Astrocyte (in vitro differentiated cells and primary cell): ENCODE data around the gene OSBP2. TPM values are rescaled to one million over a fixed set of nuclear protein-coding genes. Genes with fewer than 3 reads are reported as not detected.

Experiments used
- DNase-seq: peaks from one replicate; pipeline ENCODE4 v3.0.0-alpha.2; 2010; ENCODE audit warnings: low read depth
- FAIRE-seq: peaks from 2 replicates; lab custom pipeline; 2011; peaks lifted over from hg19 to GRCh38; lab: Jason Lieb, UNC
- H2AFZ ChIP-seq: 2 replicates; pipeline ENCODE4 v1.6.0; 2012; ENCODE audit warnings: low read depth, low read length, inconsistent platforms
- H3K27ac ChIP-seq: 2 replicates; pipeline ENCODE4 v1.5.1; 2011; ENCODE audit warnings: low read depth, low read length, inconsistent platforms
- H3K27me3 ChIP-seq: 2 replicates; pipeline ENCODE4 v1.6.0; 2011; ENCODE audit warnings: low read length, inconsistent platforms; ENCODE audit not compliant: insufficient read depth
- H3K36me3 ChIP-seq: 2 replicates; pipeline ENCODE4 v1.5.1; 2011; ENCODE audit warnings: low read length, inconsistent platforms; ENCODE audit not compliant: insufficient read depth
- H3K4me1 ChIP-seq: 2 replicates; pipeline ENCODE4 v1.5.1; 2011; ENCODE audit warnings: low read length, inconsistent platforms; ENCODE audit not compliant: insufficient read depth
- H3K4me2 ChIP-seq: 2 replicates; pipeline ENCODE4 v1.6.0; 2012; ENCODE audit warnings: low read length, inconsistent platforms
- H3K4me3 ChIP-seq: 2 replicates; pipeline ENCODE4 v1.5.1; 2011; ENCODE audit warnings: low read depth, mild to moderate bottlenecking, low read length, inconsistent platforms; ENCODE audit not compliant: insufficient read depth
- H3K79me2 ChIP-seq: 2 replicates; pipeline ENCODE4 v1.6.0; 2012; ENCODE audit warnings: mild to moderate bottlenecking, low read length, inconsistent platforms; ENCODE audit not compliant: insufficient read depth
- H3K9ac ChIP-seq: 2 replicates; pipeline ENCODE4 v1.6.0; 2012; ENCODE audit warnings: mild to moderate bottlenecking, low read length, inconsistent platforms
- H3K9me3 ChIP-seq: 2 replicates; pipeline ENCODE4 v1.5.1; 2012; ENCODE audit warnings: low read depth, mild to moderate bottlenecking, low read length, inconsistent platforms; ENCODE audit not compliant: insufficient read depth
- H4K20me1 ChIP-seq: 2 replicates; pipeline ENCODE4 v1.6.0; 2012; ENCODE audit warnings: low read length, inconsistent platforms; ENCODE audit not compliant: insufficient read depth
- H3K27ac Mint-ChIP-seq: one replicate; pipeline ENCODE4 v1.8.0; 2021; ENCODE audit warnings: mild to moderate bottlenecking, mixed read lengths; ENCODE audit not compliant: unreplicated experiment
- H3K27me3 Mint-ChIP-seq: one replicate; pipeline ENCODE4 v1.8.0; 2021; ENCODE audit warnings: low read depth, mixed read lengths; ENCODE audit not compliant: unreplicated experiment
- H3K36me3 Mint-ChIP-seq: one replicate; pipeline ENCODE4 v1.8.0; 2021; ENCODE audit warnings: low read depth, mixed read lengths; ENCODE audit not compliant: unreplicated experiment
- H3K4me1 Mint-ChIP-seq: one replicate; pipeline ENCODE4 v1.8.0; 2021; ENCODE audit warnings: low read depth, mixed read lengths; ENCODE audit not compliant: unreplicated experiment
- H3K4me3 Mint-ChIP-seq: one replicate; pipeline ENCODE4 v1.8.0; 2021; ENCODE audit warnings: mild to moderate bottlenecking, moderate library complexity, mixed read lengths; ENCODE audit not compliant: unreplicated experiment
- H3K9me3 Mint-ChIP-seq: one replicate; pipeline ENCODE4 v1.8.0; 2021; ENCODE audit warnings: mild to moderate bottlenecking, mixed read lengths; ENCODE audit not compliant: unreplicated experiment
- EZH2 ChIP-seq: IDR thresholded peaks from 2 replicates; pipeline ENCODE4 v1.6.1; 2012; ENCODE audit warnings: mild to moderate bottlenecking, low read length, inconsistent platforms; ENCODE audit not compliant: insufficient read depth
- total RNA-seq: library from RNA; stranded (reverse); gene quantifications from 2 replicates; pipeline ENCODE4 v1.2.1, GENCODE V29; 2021
- TF ChIP-seq, protein P1 (sequence below): IDR thresholded peaks from 2 replicates; pipeline ENCODE4 v1.5.1; 2011; ENCODE audit warnings: low read depth, mild to moderate bottlenecking, inconsistent platforms, low read length, moderate library complexity; ENCODE audit not compliant: insufficient read depth

OSBP2 gene
- total RNA-seq, 1 donor from 2014 or later: 0.48 TPM

DNA sequence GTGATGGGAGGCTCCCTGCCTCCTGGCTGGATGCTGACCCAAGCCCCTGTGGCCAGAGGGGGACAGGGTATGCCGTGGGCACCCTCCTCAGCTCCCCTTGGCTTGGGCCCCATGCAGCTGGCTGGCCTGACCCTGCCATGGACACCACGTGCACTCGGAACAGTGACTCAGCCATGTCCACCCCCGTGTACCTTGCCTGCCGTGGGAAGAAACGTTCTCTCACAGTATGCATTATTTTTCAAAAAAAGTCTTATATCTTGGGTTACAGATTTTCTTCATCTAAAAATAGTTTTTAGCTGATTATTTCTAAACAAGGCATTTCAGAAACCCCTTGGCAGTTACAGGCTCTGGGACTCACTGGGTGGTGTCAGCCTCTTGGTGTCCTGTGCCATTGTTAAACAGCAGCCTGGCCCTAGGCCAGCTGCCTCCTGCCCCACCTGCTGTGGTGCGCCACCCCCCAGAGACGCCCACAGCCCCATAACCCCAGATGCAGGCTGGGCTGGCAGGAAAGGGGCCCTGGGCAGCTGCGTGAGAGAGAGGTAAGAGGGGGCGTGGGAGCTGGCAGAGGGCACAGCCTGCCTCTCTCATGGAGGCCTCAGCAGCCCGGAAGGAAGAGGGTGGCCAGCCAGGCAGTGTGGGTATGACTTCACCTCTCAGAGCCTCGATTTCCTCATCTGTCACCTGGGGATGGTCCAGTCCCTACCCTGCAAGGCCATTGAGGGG, 174.2 kb downstream of the OSBP2 start:
- Histone ChIP-seq H4K20me1 (no peaks in the 10 kb centered on the region), H3K4me3 (no peak overlapping the region), H2AFZ (peak overlapping the region; percentile 34), H3K27ac (peak overlapping the region; percentile 1), H3K36me3 (no peaks in the 10 kb centered on the region), H3K4me1 (peaks cover 5% of the 10 kb centered on the region), H3K9me3 (no peaks in the 10 kb centered on the region), H3K9ac (peak overlapping the region; percentile 39), H3K4me2 (peak overlapping the region; percentile 26), H3K79me2 (no peaks in the 10 kb centered on the region), H3K27me3 (no peaks in the 10 kb centered on the region)
- Mint-ChIP-seq H3K36me3 (no peaks in the 10 kb centered on the region), H3K9me3 (no peaks in the 10 kb centered on the region), H3K4me1 (peaks cover 9% of the 10 kb centered on the region), H3K27ac (no peak overlapping the region), H3K27me3 (peaks cover 21% of the 10 kb centered on the region), H3K4me3 (no peak overlapping the region)
- FAIRE-seq (no peak), DNase-seq (peak; percentile 43)
- TF ChIP-seq, protein P1, sequence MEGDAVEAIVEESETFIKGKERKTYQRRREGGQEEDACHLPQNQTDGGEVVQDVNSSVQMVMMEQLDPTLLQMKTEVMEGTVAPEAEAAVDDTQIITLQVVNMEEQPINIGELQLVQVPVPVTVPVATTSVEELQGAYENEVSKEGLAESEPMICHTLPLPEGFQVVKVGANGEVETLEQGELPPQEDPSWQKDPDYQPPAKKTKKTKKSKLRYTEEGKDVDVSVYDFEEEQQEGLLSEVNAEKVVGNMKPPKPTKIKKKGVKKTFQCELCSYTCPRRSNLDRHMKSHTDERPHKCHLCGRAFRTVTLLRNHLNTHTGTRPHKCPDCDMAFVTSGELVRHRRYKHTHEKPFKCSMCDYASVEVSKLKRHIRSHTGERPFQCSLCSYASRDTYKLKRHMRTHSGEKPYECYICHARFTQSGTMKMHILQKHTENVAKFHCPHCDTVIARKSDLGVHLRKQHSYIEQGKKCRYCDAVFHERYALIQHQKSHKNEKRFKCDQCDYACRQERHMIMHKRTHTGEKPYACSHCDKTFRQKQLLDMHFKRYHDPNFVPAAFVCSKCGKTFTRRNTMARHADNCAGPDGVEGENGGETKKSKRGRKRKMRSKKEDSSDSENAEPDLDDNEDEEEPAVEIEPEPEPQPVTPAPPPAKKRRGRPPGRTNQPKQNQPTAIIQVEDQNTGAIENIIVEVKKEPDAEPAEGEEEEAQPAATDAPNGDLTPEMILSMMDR: no peak
- no peak for TF ChIP-seq EZH2

DNA sequence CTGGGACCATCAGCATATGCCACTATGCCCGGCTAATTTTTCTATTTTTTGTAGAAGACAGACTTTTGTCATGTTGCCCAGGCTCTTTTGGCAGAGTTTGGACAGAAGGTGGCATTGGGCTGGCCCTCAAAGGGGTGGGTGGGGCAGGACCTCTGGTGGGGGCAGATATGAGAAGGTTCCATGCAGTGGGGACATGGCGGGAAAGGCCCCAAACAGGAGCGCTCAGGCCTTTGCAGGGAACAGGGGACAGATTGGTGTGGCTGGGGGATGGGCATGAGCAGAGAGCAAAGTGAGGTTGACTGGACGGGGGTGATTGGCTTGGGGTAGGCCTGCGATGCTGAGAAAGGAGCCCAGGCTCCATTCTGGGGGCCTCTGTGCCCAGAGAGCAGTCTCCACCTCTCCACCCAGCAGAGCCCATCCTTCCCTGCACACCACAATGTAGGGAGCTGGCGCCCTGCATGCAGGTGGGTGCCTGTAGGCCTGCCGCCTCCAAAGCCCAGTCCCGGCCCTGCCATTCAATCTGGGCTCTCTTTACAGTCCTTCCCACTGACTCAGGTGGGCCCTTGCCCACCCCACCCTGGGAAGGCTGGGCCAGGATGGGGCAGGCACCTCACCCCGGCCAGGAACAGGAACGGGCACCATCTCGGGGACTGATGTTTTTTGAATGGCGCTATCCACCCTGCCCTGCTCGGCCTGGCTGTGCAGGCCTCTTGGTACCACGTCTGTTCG, 175.2 kb downstream of the OSBP2 start:
- Histone ChIP-seq H2AFZ (no peak overlapping the region), H3K79me2 (no peaks in the 10 kb centered on the region), H3K9ac (no peak overlapping the region), H3K4me3 (no peak overlapping the region), H3K27me3 (no peaks in the 10 kb centered on the region), H3K4me2 (no peak overlapping the region), H4K20me1 (no peaks in the 10 kb centered on the region), H3K4me1 (peaks cover 5% of the 10 kb centered on the region), H3K27ac (no peak overlapping the region), H3K9me3 (no peaks in the 10 kb centered on the region), H3K36me3 (no peaks in the 10 kb centered on the region)
- Mint-ChIP-seq H3K36me3 (no peaks in the 10 kb centered on the region), H3K4me3 (no peak overlapping the region), H3K9me3 (no peaks in the 10 kb centered on the region), H3K27me3 (peaks cover 24% of the 10 kb centered on the region), H3K27ac (no peak overlapping the region), H3K4me1 (peaks cover 9% of the 10 kb centered on the region)
- no peak for FAIRE-seq
- no peak for DNase-seq
- TF ChIP-seq, protein P1: no peak
- TF ChIP-seq EZH2: no peak
